ENCODE data around the gene BAK1.
"Not testable (repeated sequence)": the region's sequence is repeated elsewhere in the genome, so short reads cannot be mapped to it uniquely, and the experiment has no call there.

BAK1 gene

DNA sequence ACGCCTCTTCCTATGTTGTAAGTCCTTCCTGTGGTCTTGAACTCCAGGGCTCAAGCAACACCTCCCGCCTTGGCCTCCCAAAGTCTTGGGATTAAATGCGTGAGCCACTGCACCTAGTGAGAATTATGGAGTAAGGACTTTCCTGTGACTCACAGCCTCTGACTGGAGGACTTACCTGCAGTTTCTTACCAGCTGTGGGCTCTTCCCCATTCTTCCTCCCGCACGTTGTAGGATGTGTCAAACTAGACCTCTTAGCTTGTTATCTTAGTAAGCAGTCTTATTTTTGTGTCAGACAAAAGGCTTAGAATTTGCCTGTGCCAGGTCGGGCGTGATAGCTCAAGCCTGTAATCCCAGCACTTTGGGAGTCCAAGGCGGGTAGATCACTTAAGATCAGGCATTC is 30.9 kb downstream of the BAK1 start:
- no peak for DNase-seq

DNA sequence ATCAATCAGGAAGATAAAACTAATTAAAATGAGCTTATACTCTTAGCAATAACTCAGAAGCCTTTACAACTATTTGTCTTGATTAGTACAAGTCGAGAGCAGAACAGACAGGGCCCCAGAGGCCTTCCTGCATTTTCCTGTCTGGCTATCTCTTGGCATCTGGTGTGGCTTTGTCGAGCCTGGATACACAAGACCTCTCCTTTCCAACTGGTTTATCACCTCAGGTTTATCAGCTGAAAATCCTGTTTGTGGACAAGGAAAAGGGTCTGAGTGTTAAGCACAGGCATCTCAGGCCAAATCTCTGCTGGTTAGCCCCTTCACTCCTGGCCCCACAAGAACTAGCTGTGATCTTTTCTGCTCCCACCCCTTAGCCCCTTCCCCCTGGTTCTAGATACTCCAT is 32.6 kb downstream of the BAK1 start:
- DNase-seq: no peak

DNA sequence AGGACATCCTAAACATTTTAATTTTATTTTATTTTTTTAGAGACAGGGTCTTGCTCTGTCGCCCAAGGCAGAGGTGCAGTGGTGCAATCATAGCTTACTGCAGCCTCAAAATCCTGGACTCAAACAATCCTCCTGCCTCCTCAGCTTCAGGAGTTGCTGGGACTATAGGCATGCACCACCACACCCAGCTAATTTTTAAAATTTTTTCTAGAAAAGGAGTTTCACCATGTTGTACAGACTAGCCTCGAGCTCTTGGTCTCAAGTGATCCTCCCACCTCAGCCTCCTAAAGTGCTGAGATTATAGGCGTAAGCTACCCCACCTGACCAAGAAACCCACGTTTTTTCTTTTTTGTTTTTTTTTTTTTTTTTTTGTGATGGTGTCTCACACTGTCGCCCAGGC is 33.3 kb downstream of the BAK1 start:
- DNase-seq: no peak

DNA sequence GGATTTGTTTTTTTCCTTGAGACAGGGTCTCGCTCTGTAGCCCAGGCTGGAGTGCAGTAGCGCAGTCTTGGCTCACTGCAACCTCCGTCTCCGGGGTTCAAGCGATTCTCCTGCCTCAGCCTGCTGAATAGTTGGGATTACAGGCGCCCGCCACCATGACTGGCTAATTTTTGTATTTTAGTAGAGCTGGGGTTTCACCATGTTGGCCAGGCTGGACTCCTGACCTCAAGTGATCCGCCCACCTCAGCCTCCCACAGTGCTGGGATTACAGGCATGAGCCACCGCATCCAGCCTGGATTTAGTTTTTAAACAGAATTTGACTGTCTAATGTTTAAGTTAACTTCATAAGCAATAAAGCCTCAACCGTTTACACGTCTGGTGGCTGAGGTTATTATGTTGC is 34.8 kb downstream of the BAK1 start:
- not testable (repeated sequence) for DNase-seq

DNA sequence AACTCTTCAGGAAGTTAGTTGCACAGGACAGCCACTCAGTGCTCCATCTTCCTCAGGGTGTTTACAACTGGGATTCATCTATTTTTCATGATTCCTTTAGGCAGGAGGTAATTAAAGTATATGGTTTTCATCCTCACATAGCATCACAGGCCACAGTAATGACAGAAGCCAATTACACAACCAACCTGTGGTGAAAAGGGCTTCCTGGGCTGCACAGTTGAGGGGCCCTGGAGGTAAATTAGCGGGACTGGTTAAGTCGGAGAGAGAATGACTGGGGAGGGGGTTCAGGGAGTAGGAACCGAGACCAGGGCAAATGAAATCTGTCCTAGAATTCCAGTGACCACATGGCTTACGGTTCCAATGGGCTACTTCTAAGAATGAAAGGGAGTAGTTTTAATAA is 37.0 kb downstream of the BAK1 start:
- no peak for DNase-seq

DNA sequence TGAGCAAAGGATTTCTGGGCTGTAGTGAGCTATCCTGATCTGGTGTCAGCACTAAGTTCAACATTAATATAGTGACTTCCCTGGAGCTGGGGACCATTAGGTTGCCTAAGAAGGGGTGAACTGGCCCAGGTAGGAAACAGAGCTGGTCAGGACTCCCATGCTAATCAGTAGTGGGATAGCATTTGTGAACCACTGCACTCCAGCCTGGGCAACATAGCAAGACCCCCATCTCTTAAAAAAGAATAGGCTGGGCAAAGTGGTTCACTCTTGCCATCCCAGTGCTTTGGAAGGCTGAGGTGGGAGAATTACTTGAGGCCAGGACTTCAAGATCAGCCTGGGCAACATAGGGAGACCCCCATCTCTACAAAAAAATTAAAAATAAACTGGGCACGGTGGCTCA is 39.3 kb downstream of the BAK1 start:
- DNase-seq: no peak

DNA sequence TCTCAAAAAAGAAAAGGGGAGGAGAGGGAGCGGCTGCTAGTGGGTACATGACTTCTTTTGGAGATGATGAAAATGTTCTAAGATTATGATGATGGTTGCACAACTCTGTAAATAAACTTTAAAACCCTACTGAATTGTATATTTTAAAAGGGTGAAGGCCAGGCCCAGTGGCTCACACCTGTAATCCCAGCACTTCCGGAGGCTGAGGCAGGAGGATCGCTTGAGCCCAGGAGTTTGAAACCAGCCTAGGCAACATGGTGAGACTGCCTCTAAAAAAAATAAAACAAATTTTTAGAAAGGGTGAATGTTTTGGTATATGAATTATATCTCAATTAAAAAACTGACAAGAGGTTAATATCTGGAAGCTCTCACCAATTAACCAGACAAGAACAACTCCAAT is 45.4 kb downstream of the BAK1 start:
- no peak for DNase-seq

DNA sequence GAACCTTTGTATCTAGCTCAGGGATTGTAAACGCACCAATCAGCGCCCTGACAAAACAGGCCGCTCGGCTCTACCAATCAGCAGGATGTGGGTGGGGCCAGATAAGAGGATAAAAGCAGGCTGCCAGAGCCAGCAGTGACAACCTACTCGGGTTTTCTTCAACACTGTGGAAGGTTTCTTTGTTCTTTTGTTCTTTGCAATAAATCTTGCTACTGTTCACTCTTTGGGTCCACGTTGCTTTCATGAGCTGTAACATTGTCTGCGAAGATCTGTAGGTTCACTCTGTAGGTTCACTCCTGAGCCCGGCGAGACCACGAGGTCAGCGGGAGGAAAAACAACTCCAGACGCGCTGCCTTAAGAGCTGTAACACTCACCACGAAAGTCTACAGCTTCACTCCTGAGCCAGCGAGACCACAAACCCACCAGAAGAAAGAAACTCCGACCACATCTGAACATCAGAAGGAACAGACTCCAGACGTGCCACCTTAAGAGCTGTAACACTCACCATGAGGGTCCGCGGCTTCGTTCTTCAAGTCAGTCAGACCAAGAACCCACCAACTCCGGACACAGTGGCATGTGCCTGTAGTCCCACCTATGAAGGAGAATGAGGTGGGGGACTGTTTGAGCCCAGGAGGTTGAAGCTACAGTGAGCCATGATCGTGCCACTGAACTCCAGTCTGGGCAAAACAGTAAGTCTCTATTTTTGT is 46.8 kb downstream of the BAK1 start:
- DNase-seq: not testable (repeated sequence)

DNA sequence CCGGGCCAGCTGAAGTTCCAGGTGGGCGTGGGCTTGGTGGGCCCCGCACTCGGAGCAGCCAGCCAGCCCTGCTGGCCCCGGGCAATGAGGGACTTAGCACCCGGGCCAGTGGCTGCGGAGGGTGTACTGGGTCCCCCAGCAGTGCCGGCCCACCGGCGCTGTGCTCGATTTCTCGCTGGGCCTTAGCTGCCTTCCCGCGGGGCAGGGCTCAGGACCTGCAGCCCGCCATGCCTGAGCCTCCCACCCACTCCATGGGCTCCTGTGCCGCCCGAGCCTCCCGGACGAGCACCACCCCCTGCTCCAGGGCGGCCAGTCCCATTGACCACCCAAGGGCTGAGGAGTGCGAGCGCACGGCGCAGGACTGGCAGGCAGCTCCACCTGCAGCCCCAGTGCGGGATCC is 47.6 kb downstream of the BAK1 start:
- not testable (repeated sequence) for DNase-seq

DNA sequence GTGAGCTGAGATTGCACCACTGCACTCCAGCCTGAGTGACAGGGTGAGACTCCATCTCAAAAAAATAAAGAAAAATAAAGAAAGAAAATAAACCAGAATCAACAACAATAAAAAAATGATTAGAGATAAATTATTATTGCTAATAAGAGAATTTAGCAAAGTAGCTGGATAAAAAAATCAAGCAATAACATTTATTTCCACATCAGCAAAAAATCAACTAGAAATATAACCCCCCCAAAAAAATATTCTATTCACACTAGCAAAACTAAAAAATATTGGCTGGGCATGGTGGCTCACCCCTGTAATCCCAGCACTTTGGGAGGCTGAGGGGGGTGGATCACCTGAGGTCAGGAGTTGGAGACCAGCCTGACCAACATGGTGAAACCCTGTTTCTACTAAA is 49.5 kb downstream of the BAK1 start:
- DNase-seq: not testable (repeated sequence)
